Measurements from ENCODE around the gene SSR4.
A peak's percentile ranks its signal among the peaks of the same experiment; 100 is the strongest.
"Not testable (repeated sequence)": the region's sequence is repeated elsewhere in the genome, so short reads cannot be mapped to it uniquely, and the experiment has no call there.

SSR4 gene

DNA sequence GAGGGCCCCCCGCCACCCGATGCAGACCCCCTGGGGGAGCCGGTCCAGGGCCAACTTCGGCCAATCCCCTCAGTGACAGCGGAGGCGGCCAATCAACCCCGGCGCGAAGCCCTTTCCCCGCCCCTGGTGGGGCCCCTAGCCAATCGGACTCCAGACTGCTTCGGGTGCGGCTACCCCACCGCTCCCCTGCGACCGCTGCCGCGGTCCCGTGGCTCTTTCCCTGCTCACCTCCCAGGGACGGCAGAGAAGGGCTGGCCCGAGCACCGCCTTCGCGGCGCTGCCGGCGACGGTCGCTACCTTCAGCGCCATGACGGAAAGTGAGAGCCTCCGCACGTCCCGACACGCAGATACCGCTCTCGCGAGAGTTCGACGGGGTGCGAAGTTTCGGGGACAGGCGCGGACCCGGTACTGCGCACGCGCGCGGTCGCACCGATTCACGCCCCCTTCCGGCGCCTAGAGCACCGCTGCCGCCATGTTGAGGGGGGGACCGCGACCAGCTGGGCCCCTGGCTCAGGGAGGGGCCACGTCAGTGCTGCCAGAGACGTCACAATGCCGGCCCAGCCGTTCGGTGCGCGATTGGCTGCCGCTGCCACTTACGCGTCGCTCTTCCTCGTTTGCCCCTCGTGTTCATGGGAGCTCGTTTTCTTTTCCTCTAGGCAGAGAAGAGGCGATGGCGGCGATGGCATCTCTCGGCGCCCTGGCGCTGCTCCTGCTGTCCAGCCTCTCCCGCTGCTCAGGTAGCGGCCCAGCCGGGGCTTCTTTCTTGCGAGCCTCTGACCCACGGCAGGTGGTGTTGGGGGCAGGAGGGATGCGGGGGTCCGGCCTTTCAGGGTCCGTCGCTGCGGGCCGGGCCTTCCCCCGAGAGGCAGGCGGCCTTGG, at the start of gene SSR4, which contains the start of gene IDH3G:
TSS of gene SSR4 (plus strand) at position 651 of the 879 bp plus-strand sequence. CDS start at position 671, 20 bp downstream.
TSS of gene IDH3G (minus strand) at position 358 of the 879 bp plus-strand sequence. CDS start at position 309, 49 bp downstream.
- DNase-seq (ENCODE audit: low spot score) = peak; percentile 98

DNA sequence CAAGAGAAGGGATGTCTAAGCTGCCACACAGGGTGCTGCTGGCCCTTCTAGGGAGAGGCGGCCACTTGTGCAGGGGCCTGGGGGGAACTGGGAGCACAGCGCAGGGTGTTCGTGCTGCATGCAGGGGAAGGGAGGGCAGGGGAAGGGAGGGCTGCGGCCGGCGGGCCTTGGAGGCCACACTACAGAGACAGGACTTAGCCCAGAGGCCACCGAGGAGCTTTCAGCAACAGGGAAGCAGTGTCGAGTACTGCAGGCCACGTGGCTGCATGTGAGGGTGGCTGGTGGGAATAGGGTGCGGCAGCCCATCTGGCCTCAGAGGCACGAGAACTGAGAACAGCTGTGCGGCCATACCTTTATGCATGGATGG, 49.4 kb upstream of the SSR4 start:
- DNase-seq (ENCODE audit: low spot score) = not testable (repeated sequence)

DNA sequence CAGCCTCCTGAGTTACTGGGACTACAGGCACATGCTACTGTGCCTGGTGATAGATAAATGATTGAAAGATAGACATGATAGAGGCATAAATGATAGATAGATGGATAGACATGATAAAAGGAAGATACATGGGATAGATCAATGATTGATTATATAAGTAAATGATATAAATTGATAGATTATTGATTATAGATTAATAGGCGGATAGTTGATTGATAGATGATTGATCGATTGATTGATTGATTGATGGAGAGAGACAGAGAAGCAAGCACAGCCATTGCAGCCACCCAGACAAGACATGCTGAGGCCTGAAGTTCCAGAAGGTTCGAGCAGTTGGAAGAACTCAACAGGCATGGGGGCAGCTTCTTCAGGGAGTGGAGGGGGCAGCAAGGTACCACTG, 48.1 kb upstream of the SSR4 start:
- DNase-seq (ENCODE audit: low spot score) = no peak

DNA sequence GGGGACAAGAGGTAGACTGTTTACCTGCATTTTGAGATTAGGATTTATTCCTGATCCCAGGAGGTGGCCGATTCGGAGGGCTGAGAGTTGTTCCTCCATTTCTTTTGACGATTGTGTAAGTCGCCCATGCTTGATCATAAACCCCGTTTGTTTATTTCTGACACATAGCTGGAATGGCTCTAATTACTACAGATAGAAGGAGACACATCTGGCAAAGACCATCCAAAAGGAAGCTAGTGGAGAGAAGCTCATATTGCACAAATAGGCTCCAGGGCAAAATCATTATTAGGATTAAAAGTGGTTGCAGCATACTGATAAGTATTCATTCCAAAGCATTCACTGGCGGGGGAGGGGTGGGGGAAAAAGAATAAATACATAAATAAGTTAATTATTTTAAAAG, 47.5 kb upstream of the SSR4 start:
- DNase-seq (ENCODE audit: low spot score) = not testable (repeated sequence)

DNA sequence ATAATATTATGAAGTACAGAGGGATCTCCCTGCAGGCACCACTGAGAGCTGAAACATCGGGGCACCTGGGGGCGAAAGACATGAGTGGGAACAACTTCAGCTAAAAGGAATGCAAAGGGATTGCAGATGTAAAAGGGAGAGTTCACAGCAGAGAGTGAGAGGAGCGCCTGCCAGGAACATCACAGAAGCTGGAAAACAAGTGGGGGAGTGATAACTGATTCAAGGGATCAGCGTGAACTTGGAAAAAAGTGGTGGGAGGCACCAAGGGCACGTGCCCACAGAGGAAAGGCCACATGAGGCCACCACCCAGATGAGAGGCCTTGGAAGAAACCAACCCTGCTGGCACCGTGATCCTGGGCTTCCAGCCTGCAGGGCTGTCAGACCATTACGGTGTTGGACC, 45.5 kb upstream of the SSR4 start:
- not testable (repeated sequence) for DNase-seq (ENCODE audit: low spot score)

DNA sequence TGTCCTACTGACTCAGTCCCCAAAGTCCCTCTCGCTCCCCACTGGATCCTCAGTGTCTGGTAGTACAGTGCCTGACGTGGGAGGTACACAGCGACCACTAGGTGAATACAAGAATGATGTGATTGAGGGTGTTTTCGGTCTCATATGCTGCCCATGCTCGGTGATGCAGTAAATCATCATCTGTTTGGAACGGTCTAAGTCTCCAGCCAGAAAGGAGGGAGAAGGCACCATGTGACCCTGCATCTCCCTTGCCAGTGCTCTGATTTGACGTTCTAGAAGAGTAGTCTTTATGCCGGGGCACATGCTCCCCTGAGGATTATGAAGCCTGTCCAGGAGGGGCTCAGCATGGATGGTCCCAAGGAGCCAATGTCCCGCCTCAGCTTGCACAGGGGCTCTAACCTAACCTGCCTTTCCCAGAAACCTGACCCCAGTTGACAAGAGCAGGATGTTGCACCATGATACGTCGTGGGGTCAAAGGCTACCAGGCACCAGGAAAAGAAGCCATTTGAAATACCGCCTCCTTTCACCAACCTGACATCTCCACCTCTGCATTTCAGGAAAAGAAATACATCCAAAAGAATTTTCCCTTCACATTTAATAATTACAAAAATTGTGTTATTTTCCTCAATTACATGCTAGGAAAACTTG, 44.2 kb upstream of the SSR4 start:
- DNase-seq (ENCODE audit: low spot score) = no peak

DNA sequence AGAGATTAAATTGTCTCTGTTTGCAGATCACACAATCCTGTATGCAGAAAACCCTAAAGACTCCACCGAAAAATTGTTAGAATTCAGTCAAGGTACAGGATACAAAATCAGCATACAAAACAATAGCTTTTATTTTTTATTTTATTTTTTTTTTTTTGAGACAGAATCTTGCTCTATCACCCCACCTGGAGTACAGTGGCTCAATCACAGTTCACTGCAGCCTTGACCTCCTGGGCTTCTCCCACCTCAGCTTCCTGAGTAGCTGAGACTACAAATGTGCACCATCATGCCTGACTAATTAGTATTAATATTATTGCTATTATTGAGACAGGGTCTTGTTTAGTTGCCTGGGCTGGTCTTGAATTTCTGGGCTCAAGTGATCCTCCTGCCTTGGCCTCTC, 39.3 kb upstream of the SSR4 start:
- DNase-seq (ENCODE audit: low spot score) = no peak

DNA sequence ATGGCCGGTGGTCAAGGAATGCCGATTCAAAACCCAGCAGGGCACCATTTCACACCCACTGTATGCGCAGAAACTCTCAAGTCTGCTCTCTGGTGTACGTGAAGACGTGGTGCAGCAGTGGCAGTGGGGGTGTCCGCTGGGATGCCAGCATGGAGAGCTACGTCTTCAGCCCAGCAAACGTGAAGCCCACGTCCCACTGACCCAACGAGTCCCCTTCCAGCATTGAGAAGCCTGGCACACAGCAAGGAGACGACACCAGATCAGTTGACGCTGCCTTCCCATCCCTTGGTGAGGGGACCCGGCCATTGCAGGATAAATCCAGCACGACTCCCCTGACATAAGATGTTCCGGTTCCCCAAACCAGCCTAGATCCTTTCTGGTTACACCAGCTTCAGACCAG, 32.6 kb upstream of the SSR4 start:
- no peak for DNase-seq (ENCODE audit: low spot score)

DNA sequence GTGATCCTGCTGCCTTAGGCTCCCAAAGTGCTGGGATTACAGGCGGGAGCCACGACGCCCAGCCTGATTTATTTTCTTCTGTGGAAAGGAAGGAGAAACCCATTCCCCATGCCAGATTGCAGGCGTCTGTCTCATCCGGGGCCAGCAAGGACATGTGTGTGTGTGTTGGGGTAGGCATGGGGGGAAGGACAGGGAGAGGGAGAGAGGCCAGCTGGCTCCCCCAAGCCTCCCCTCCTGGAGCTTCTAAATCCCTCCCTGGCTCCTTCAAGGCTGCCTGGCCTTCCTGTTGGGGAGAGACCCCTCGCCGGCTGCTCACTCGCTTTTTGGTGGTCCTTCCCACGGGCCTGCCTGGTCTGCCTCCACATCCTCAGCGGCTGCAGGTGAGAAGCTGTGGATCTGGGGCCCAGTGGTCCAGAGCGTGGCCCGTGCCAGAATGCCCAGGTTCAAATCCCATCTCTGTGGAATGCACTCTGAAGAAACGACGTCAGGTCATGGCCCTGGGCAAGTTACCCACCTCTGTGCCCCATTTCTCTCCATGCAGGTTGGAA, 31.8 kb upstream of the SSR4 start:
- no peak for DNase-seq (ENCODE audit: low spot score)

DNA sequence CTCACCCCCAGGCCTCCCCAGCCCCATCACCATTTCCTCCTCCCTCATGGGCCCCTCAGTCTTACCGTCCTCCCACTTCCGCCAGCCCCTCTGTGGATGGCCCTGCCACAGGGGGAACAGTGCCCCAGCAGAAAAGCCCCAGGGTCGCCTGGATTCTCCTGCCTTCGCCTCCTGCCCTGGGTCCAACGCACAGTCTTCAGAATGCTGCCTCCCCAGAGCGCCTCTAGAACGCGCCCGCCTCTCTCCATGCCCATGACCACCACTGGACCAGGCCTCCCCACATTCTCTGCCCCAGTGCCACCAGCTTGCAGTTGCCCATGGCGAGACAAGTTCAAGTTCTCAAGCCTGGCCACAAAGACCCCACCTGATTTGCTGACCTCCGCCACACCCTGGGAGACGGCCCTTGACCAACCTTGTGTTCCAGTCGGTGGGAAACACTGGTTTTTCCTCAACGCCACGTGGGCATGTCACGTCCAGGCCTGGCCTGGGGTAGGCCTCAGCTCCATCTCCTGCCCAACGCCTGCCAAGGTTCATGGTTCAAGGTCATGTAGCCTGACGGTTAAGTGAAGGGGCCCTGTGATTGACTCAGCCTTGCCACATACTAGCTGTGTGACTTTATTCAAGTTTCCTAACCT, 31.1 kb upstream of the SSR4 start:
- no peak for DNase-seq (ENCODE audit: low spot score)

DNA sequence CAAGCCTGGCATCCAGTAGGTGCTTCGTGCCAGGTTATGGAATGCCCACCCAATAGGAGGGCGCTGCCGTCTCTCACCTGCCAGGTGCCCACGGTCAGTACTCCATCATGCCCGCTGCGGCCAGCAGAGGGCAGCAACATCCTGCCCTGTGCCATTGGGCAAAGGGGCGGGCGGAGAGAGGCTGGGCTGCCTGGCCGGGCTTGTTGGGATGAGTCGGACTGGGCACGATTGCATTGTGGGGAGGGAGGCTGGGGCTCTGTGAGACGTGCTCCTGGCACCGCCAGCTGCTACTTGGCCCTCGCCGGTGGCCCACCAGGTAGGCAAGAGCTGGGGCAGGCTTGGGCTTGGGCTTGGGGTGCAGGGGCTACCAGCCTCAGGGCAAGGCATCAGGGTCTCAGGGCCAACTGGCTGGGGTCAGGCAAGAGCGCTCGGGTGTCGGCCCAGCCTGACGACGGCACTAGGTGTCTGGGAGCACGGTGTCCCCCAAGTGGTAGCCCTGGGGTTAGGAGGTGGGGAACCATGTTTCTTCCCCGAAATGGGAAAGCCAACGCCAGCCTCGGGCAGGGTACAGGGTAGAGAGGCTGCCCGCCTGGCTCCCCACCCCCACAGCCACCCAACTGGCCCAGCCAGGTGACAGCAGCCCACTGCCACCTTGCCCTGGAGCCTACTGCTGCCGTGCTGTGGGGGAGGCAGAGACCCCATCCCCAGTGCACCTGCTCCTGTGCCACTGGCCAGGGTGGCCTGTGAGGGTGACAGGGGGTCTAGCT, 30.3 kb upstream of the SSR4 start, which contains the start of gene PLXNB3:
TSS of gene PLXNB3 (plus strand) at position 261 of the 767 bp plus-strand sequence. CDS start 1,287 bp downstream, outside the sequence.
- peak; percentile 73 for DNase-seq (ENCODE audit: low spot score)

DNA sequence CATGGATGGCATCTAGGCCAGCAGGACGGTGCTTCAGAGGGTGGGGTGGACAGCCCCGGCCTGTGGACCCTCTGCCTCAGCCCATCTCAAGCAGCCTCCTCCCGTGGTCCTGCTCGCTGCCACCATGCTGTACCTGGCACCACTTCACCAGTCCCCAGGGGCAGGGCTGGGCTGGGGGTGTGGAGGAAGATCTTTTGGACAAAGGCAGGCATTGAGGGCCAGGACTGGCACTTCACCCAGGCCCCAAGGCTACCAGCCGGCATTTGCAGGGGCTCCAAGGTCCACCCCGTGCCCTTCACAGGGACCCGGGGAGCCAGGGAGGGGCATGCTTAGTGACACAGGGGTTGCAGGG, 29.7 kb upstream of the SSR4 start:
- DNase-seq (ENCODE audit: low spot score) = no peak

DNA sequence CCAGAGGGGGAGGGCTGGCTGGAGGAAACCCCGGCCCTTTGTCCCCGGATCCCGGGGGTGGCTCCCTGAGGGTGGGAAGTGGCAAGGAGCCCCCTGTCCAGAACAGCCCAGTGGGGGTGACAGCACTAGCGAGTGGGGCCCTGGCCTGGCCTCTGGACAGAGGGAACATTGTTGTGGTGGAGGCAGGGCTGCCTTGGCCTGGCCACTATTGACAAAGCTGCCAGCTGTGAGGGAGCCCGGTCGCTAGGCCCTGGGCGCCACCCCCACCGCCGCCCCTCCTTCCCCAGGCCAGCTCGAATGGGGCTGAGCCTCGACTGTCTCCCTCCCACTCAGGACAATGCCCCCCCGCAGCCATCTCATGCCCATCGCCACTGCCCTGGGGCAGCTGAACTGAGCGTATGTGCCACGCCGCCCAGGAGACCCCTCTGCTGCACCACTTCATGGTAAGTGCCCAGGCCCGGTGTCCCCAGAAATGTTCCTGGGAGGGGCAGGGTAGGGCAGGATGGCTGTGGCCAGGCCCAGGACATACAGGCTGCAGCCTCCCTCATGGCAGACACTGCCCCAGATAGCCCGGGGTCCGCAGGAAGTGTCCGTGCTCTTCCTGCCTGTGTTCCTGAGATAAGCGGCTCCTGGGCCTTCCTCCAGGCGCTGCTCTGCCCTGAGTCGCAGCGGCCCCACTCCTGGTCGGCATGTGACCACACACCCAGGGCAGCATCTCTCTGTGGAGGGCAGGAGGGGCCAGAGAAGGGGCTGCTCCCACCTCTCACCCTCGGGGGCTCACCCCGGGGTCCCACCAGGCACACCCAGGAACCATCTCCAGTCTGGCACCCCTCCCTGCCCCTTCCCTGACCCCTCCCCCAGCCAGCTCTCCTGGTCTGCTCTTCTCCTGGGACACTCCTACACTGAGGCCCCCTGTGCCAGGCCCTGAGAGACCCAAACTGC, 29.1 kb upstream of the SSR4 start:
- DNase-seq (ENCODE audit: low spot score) = no peak

DNA sequence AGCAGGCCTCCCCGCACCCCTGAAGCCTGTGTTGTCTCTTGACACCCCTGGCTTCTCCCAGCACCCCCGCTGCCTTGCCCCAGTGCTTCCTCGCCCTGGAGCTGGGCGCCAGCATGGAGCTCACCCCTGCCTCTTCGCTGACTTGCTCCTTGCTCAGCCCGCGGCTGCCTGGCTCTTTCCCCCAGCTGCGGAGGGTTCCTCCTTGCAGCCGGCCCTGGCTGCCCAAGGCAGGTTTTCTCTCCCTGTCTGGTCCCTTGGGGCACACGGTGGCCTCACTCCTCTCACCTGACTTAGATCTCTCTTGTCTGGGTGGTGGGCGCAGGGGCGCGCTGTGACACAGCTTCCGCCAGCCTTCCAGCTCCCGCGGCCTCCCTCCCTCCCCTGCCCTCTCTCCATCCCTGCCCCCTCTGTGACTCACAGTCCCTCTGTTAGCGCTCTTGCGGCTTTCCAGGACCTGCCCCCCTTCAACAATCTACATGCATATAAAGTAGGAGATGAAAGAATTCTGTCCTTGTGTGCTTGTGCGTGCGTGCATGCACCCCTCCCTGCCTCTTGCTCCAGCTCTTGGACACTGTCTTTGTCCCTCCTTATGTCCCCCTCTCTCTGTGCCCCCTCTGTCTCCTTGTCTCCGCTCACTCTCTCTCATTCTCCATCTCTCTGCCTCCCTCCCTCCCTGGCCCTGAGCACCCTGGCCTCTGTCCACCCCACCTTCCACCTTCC, 28.2 kb upstream of the SSR4 start:
- DNase-seq (ENCODE audit: low spot score) = peak; percentile 7

DNA sequence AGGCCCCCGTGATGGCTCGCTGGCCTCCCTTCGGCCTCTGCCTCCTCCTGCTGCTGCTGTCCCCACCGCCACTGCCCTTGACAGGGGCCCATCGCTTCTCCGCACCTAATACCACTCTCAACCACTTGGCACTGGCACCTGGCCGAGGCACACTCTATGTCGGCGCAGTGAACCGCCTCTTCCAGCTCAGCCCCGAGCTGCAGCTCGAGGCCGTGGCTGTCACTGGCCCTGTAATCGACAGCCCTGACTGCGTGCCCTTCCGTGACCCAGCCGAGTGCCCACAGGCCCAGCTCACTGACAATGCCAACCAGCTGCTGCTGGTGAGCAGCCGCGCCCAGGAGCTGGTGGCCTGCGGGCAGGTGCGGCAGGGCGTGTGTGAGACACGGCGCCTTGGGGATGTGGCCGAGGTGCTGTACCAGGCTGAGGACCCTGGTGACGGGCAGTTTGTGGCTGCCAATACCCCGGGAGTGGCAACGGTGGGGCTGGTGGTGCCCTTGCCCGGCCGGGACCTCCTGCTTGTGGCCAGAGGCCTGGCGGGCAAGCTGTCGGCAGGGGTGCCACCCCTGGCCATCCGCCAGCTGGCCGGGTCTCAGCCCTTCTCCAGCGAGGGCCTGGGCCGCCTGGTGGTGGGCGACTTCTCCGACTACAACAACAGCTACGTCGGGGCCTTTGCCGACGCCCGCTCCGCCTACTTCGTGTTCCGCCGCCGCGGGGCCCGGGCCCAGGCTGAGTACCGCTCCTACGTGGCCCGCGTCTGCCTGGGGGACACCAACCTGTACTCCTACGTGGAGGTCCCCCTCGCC, 27.4 kb upstream of the SSR4 start:
- no peak for DNase-seq (ENCODE audit: low spot score)

DNA sequence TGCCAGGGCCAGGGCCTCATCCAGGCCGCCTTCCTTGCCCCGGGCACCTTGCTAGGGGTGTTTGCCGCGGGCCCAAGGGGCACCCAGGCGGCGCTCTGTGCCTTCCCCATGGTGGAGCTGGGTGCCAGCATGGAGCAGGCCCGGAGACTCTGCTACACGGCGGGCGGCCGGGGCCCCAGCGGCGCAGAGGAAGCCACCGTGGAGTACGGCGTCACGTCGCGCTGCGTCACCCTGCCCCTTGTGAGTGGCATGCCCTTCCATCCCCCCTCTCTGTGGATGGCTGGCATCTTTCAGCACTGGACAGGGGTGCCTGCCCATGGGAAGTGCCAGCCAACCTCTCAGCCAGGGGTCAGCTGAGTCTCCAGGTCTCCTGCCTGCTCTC, 26.8 kb upstream of the SSR4 start:
- DNase-seq (ENCODE audit: low spot score) = no peak

DNA sequence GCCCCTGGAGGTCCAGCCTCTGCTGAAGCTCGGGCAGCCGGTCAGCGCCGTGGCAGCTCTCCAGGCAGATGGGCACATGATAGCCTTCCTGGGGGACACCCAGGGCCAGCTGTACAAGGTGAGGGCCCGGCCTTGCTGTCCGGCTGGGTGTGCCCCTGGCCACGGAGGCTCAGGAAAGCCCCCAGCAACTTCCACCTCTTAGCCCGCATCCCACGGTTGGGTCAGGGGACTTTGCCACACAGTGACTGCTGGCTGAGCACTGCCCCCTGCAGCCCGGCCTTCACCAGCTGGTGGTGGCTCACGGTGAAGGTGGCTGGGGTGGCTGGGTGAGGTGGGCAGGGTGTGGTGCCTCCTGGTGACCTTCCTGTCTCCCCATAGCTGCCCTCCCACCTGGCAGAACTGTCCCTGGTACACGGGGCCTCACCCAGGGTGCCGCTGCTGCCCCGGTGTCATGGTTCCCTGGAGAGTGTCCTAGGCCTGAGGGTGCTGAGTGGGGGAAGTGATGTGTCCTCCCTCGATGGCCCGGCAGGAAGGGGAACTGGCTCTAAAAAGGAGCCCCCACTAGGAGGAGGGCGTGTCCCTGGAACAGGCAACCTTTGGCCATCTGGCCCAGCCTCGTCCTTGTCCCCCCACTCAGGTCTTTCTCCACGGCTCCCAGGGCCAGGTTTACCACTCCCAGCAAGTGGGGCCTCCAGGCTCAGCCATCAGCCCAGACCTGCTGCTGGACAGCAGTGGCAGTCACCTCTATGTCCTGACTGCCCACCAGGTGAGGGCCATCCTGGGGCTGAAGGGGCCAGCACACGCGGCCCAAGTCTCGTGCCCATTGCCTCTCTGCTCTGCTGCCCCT, 25.9 kb upstream of the SSR4 start:
- no peak for DNase-seq (ENCODE audit: low spot score)

DNA sequence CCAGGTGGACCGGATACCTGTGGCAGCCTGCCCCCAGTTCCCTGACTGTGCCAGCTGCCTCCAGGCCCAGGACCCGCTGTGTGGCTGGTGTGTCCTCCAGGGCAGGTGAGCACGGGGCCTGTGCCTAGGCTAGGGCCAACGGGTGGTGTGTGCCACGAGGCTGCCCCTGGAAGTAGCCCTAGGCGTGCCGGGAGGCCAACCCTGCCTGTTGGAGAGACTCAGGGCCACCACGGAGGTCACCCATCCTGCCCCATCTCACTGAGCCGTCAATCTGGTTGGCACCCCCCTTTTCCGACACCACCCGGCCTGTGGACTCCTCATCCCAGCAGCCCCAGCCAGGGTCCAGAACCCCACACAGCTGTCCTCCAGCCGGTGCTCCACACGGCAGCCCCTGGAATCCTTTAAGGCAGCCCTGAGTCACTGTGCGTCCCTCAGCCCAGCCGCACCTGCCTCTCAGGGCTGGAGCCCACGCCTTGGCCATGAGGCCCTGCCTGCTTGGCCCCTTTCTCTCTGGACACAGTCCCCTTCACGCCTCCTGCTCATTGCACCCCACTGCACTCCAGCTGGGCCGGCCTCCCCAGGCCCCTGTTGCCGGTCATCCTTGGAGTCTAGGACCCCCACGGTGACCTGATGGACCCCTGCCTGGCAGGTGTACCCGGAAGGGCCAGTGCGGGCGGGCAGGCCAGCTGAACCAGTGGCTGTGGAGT, 25.2 kb upstream of the SSR4 start:
- DNase-seq (ENCODE audit: low spot score) = no peak
